Tibial nerve (tissue), 4 donors: ENCODE data around the gene DRAM1. TPM values are rescaled to one million over a fixed set of nuclear protein-coding genes. Genes with fewer than 3 reads are reported as not detected.

Experiments
- DNase-seq, 2 donors: peaks; one replicate each; pipeline ENCODE4 v3.0.0-alpha.2; 2019; ENCODE audit warnings: low spot score in 2 of 2
- H3K27ac ChIP-seq, 4 donors: fragments of 200-600 bp; sonication (generic) in 3 of 4; one replicate each; pipeline ENCODE4 v1.5.1; 2017 to 2019; ENCODE audit warnings: mild to moderate bottlenecking in 1 of 4
- H3K27me3 ChIP-seq, 2 donors: fragments of 200-600 bp; sonication (generic) in 1 of 2; one replicate each; pipeline versions ENCODE4 v1.5.1 to v1.6.0; 2017 to 2019
- H3K36me3 ChIP-seq, 3 donors: fragments of 200-600 bp; sonication (generic); one replicate each; pipeline ENCODE4 v1.5.1; 2018 to 2019
- H3K4me1 ChIP-seq, 4 donors: fragments of 200-600 bp; sonication (generic) in 3 of 4; one replicate each; pipeline ENCODE4 v1.5.1; 2017 to 2019
- H3K4me3 ChIP-seq, 4 donors: fragments of 200-600 bp; sonication (generic) in 3 of 4; one replicate each; pipeline ENCODE4 v1.5.1; 2017 to 2019; ENCODE audit warnings: mild to moderate bottlenecking in 1 of 4, moderate library complexity in 1 of 4
- H3K9me3 ChIP-seq, 4 donors: fragments of 200-600 bp; sonication (generic) in 3 of 4; one replicate each; pipeline ENCODE4 v1.5.1; 2017 to 2019
- EP300 ChIP-seq, 2 donors: sonication (generic); formaldehyde crosslinking; IDR thresholded peaks; one replicate each; pipeline ENCODE4 v1.6.1; 2017; ENCODE audit warnings: antibody characterized with exemption in 2 of 2, mild to moderate bottlenecking in 1 of 2
- POLR2A ChIP-seq, 2 donors: fragments of 450-650 bp; IDR thresholded peaks; one replicate each; pipeline ENCODE4 v1.6.1; 2017; ENCODE audit warnings: antibody characterized with exemption in 2 of 2, mild to moderate bottlenecking in 2 of 2, moderate library complexity in 2 of 2
- WGBS, 2 donors: methylation state at CpG; one replicate each; pipeline ENCODE4 v1.1.5; 2018; 5-methylcytosine and 5-hydroxymethylcytosine counted together
- total RNA-seq, 4 donors: library from RNA; depleted of rRNA; stranded (reverse); fragments of >200 nt; gene quantifications; one replicate each; pipeline ENCODE4 v1.1.0, GENCODE V29; 2016
- TF ChIP-seq, protein P1 (sequence below), 5 experiments: fragments of 200-600 bp in 3 of 5; fragments of 450-650 bp in 2 of 5; sonication (generic) in 3 of 5; IDR thresholded peaks; one replicate each; pipeline ENCODE4 v1.5.1; 2016 to 2019; ENCODE audit warnings: antibody characterized with exemption in 5 of 5, mild to moderate bottlenecking in 3 of 5, moderate library complexity in 2 of 5

The DRAM1 gene
- total RNA-seq, 4 donors from 2014 or later = 14.4 to 23.1 (median 17.8) TPM

GRCh38 chr12:101947316-101947715 lies 69.9 kb downstream of the DRAM1 start:
- 79 to 100% methylated on average over 1 of the region's 1 CpG for whole genome bisulfite sequencing, 2 donors
- H3K36me3 ChIP-seq = no peaks in the 10 kb centered on the region
- TF ChIP-seq, protein P1, sequence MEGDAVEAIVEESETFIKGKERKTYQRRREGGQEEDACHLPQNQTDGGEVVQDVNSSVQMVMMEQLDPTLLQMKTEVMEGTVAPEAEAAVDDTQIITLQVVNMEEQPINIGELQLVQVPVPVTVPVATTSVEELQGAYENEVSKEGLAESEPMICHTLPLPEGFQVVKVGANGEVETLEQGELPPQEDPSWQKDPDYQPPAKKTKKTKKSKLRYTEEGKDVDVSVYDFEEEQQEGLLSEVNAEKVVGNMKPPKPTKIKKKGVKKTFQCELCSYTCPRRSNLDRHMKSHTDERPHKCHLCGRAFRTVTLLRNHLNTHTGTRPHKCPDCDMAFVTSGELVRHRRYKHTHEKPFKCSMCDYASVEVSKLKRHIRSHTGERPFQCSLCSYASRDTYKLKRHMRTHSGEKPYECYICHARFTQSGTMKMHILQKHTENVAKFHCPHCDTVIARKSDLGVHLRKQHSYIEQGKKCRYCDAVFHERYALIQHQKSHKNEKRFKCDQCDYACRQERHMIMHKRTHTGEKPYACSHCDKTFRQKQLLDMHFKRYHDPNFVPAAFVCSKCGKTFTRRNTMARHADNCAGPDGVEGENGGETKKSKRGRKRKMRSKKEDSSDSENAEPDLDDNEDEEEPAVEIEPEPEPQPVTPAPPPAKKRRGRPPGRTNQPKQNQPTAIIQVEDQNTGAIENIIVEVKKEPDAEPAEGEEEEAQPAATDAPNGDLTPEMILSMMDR (IDR thresholded peaks at IDR 0.05) = no peak
- TF ChIP-seq EP300 (IDR thresholded peaks at IDR 0.05) = no peak
- TF ChIP-seq POLR2A (IDR thresholded peaks at IDR 0.05) = no peak
- H3K27me3 ChIP-seq = no peaks in the 10 kb centered on the region
- no peak for DNase-seq
- H3K4me1 ChIP-seq = peaks cover 0 to 26% (median 3%) of the 10 kb centered on the region in 4 donors
- no peaks in the 10 kb centered on the region for H3K9me3 ChIP-seq
- peak overlapping the region in 1 of 4 donors; percentile 15 for H3K27ac ChIP-seq
- no peak overlapping the region for H3K4me3 ChIP-seq

GRCh38 chr12:101948365-101948764 lies 71.0 kb downstream of the DRAM1 start:
- no peak for DNase-seq
- Histone ChIP-seq H3K27me3 (no peaks in the 10 kb centered on the region), H3K36me3 (no peaks in the 10 kb centered on the region), H3K27ac (no peak overlapping the region), H3K9me3 (no peaks in the 10 kb centered on the region), H3K4me3 (no peak overlapping the region), H3K4me1 (peaks cover 0 to 23% (median 3%) of the 10 kb centered on the region in 4 donors)
- TF ChIP-seq EP300 (IDR thresholded peaks at IDR 0.05) (no peak), POLR2A (IDR thresholded peaks at IDR 0.05) (no peak)
- TF ChIP-seq, protein P1 (IDR thresholded peaks at IDR 0.05) = no peak
- 81 to 93% methylated on average over 3 of the region's 3 CpGs for WGBS, 2 donors

- Histone ChIP-seq H3K36me3 (no peaks in the 10 kb centered on the region), H3K4me3 (no peak overlapping the region), H3K9me3 (no peaks in the 10 kb centered on the region), H3K4me1 (peaks cover 0 to 13% (median under 1%) of the 10 kb centered on the region in 4 donors), H3K27me3 (no peaks in the 10 kb centered on the region), H3K27ac (no peak overlapping the region)
- WGBS, 2 donors = 81 to 92% methylated on average over 6 of the region's 6 CpGs
- no peak for DNase-seq
- TF ChIP-seq, protein P1 (IDR thresholded peaks at IDR 0.05) = no peak
Measured at GRCh38 chr12:101951002-101951670, 73.8 kb downstream of the DRAM1 start.

DNA sequence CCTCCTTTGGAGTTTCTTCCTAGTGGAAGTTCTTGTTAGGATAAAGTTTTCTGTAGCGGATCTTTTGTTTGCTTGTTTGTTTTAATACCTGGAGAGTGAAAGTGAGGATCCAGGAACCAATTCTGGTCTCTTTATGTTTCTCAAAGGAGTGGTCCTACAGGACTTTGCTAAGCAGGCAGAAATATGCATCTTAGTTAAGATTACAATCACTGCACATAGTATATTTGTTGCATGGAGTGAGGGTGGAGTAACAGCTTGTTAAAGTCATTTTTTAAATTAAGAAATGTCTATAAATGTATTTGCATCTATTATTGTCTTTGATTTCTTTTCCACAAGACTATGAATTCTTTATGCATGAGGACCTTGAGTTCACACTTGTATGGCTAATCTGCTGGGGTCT lies 76.7 kb downstream of the DRAM1 start:
- DNase-seq = no peak
- peaks cover 0 to under 1% (median 0%) of the 10 kb centered on the region in 4 donors for H3K9me3 ChIP-seq
- H3K4me1 ChIP-seq = no peaks in the 10 kb centered on the region
- no peak overlapping the region for H3K27ac ChIP-seq
- no peaks in the 10 kb centered on the region for H3K36me3 ChIP-seq
- TF ChIP-seq EP300 (IDR thresholded peaks at IDR 0.05) (no peak), POLR2A (IDR thresholded peaks at IDR 0.05) (no peak)
- TF ChIP-seq, protein P1 (IDR thresholded peaks at IDR 0.05) = no peak
- no peaks in the 10 kb centered on the region for H3K27me3 ChIP-seq
- no peak overlapping the region for H3K4me3 ChIP-seq
- WGBS, 2 donors = 96 to 97% methylated on average over 1 of the region's 1 CpG

- peaks cover 0 to 6% (median 0%) of the 10 kb centered on the region in 4 donors for H3K9me3 ChIP-seq
- H3K36me3 ChIP-seq = no peaks in the 10 kb centered on the region
- no peak overlapping the region for H3K4me3 ChIP-seq
- no peaks in the 10 kb centered on the region for H3K27me3 ChIP-seq
- 64 to 82% methylated on average over 1 of the region's 1 CpG for WGBS, 2 donors
- no peak overlapping the region for H3K27ac ChIP-seq
- no peak for TF ChIP-seq EP300 (IDR thresholded peaks at IDR 0.05)
- no peak for TF ChIP-seq POLR2A (IDR thresholded peaks at IDR 0.05)
- TF ChIP-seq, protein P1 (IDR thresholded peaks at IDR 0.05) = no peak
- H3K4me1 ChIP-seq = no peaks in the 10 kb centered on the region
- no peak for DNase-seq
Measured at GRCh38 chr12:101954676-101955075, 77.3 kb downstream of the DRAM1 start.
